Cerebellar cortex (tissue), 1 donor: ENCODE measurements around the gene FYB1.
"Not testable (repeated sequence)": the region's sequence is repeated elsewhere in the genome, so short reads cannot be mapped to it uniquely, and the experiment has no call there.

Experiments used
- DNase-seq: peaks from one replicate; pipeline ENCODE4 v3.0.0-alpha.2; 2015; ENCODE audit warnings: low spot score

The FYB1 gene

DNA sequence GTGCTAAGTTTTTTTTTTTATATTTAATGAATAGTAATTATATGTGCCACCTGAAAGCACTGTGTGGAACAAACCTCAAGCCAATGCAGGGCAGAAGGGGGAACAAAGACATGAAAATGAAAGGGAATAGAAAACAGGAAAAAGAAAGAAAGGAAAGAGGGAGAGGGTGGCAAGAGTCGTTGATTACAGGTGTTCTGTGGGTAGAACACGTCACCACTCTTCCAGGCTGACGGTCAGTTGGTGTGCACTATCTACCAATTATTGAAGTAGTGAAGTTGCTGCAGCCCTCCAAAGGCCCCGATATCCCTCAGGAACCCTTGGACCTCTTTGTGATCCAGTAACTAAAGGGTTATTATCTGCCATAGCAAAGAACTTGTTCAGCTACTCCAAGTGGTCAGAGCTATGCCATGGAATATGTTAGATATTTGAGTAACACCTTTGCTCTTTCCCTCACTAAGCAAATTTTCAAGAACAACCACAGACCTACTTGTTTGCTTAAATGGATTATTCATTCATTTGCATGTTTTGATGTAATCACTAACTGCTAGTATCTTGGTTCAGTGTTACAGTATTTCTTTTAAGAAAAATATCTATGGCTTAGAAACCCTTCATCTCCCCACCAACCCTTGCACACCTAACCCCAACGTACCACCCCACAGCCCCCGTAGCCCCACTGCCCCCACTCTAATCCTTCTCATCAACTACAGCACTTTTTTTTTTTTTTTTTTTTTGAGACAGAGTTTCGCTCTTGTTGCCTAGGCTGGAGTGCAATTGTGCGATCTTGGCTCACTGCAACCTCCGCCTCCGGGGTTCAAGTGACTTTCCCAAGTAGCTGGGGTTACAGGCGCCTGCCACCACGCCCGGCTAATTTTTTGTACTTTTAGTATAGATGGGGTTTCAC is 31.3 kb downstream of the FYB1 start:
- no peak for DNase-seq

DNA sequence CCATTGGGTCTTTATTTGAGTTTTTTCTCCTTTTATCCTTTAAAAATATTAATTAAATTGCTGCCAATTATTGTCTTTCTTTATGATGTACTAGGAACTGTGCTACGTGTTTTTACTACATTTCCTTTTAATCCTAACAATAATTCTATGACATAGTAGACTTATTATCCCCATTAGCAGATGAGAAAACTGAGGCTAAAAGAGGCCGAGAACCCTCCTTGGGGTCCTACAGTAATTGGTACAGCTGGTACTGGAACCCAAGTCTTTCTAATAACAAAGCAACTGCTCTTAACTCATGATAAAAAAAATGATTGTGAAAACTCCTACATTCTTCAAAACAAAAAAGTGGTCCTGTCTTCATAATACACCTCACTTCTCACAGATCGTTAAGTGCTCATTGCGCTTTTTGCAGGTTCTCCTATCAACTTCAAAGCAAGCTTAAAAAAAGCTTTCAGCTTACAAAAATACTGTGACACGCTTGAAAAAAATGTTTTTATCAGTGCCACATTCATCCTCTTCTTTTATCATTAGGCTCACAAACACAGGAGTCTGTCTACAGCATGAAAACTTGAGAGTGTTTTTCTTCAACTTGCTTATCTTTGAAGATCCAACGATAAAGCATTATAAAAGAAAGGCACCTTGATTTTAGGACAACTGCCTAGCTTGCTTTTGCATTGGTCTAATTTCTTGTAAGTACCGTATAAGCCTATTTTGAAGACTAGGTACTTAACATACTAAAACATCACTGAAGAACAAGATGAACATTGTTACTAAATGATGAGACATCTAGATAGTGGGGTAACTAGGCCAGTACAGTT is 32.4 kb downstream of the FYB1 start:
- DNase-seq, result no peak

DNA sequence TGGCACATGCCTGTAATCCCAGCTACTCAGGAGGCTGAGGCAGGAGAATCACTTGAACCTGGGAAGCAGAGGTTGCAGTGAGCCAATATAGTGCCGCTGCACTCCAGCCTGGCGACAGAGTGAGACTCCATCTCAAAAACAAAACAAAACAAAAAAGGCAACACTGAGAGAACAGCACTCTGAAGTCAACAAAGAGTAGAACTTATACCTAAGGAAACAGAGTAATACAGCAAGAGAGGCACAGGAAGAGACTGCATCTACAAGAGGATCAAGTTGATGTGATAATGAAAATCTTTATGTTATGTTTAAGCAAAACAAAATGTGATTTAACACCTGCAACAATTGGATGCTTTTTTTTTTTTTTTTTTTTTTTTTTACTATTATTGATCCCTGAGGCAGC is 33.1 kb downstream of the FYB1 start:
- DNase-seq, result no peak

DNA sequence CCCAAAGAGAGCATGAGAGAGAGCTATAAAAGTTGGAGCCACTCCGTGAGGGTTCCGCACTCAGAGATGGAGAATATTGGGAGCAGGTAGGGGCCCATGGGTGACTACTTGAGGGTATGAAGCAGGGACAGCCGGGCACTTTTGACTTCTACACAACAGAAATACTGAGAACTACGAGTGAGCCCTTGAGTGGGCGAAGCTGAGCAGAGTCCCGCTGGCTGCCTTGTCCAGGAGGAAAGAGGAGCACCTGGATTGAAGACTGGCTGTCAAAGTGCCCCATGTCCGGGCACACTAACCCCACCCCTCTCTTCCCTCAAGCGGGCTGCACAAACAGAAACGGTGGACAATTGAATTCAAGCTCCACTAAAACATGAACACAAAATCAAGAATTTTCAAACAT is 33.6 kb downstream of the FYB1 start:
- no peak for DNase-seq

DNA sequence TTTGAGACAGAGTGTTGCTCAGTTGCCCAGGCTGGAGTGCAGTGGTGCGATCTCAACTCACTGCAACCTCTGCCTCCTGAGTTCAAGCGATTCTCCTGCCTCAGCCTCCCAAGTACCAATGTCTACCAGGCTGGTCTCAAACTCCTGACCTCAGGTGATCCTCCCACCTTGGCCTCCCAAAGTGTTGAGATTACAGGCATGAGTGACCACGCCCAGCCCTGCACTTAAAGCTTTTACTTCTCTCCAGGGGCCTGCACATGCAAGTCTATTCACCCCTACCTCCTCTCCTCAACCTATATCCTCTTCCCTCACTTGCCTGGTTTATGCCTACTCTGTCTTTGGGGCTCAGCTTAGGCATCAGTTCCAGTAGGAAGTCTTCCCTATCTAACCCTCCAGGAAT is 39.8 kb downstream of the FYB1 start:
- DNase-seq, result not testable (repeated sequence)

DNA sequence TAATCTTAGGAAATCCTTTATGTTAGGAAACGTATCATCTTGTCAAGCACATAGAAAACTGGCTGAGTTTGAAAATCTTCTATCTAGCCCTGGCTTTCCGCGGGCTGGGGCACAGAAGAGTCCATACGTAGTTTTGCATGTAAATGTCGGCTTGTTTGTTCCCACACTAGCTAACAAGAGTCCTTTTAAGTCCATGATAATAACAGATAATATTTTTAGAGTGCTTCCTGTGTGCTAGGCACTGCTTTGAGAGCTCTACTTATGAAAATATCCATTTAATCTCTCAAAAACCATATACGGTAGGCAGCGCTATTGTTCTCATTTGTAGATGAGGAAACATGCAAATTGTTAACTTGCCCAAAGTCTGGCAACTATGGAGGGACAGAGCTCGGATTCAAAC is 40.5 kb downstream of the FYB1 start:
- no peak for DNase-seq

DNA sequence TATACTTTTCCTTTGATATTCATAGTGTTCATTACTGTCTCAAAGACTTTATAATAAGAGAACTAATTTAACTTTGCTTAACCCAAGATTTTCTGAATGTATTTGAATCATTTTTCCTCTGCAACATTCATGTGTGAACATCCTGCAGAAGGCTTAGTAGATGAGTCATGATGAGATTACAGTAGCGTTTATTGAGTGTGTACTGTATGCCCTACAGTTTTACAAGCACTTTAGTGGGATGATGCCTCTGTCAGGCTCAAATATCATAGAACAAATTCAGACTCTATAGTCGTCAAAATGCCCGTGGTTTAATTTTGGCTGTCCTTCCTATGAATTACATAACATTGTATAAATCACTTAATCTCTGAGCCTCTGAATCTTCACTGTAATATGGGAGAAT is 41.2 kb downstream of the FYB1 start:
- no peak for DNase-seq

DNA sequence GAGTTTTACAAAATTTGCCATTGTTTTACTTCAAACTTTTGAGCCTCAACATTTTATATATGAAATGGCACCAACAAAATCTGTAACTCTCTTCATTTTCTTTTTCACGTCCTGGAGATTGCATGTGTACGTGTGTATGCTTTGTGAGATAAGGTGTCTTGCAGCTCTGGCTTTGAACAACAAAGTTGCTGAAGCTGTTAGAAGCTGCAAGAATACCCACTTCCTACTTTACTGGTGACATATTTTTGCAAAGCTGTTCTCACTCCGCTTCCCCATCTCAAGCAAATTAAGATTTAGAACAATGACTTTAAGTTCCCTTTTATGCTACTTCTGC is 41.8 kb downstream of the FYB1 start:
- DNase-seq, result no peak

DNA sequence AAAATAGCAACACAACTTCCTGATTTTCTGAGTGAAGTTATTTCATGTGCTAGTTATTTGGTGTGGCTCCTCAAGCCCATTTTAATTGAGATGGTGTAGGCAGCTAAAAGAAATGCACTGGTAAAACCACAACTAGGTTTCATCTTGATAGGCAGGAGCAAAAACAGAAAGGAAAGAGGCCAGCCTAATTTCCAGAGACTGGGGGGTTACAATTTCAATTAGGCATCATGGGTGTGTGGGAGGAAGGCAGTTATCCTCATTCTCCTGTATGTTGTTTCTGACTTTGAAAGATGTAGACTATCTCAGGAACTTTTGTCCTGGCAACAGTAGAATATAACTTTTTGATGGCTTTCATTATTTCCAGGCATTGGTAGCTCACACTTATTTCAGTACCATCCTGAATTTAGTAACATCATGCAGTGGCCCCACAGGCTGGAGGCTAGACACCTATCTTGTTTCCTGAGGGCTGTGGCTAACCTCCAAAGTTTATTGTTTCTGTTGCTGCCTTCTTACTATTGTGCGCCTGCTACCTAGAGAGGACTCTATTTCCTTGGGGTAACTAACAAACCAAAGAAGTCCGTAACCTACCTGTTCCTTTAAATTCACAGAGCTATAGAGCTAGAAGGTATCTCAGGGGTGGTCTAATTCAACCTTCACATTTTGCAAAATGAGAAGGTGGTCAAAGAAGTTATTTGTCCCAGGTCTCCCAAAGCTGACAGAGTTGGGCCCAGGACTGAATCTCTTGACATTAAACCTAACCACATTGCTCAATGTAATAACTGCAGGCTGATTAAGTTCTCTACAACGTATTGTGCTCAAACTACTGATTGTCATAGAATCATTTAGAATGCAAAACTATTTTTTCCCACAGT is 42.4 kb downstream of the FYB1 start:
- no peak for DNase-seq

DNA sequence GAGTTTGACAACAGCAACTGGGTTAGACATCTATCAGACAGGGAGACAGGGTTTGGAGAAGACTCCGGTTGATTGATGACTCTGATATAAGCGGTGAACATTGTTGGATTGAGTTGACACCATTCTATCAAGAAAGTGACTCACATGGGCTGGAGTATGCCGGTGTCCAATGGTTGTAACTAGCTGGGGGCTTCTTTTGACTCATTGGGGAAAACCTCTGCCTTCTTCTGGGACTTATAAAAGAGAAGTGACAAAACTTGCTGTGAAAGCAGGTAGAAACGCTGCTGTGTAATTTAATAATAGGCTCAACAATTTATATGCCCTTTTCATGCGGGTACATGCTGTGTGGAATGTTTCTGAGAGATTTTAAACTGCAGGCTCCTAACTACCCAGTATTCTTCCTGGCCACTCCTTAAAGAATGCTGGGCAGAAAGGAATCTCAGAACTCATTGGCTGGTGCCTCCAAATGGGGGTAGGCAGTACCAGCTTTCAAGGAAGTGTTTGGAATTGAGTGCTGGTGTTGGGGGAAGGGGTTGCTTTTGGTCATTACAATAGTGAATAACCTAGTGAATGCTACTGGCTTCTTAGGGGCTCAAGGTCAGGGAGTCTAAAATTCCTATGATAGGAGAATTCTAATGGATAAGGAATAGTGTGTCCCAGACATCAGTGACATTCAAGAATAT is 43.9 kb downstream of the FYB1 start:
- no peak for DNase-seq

DNA sequence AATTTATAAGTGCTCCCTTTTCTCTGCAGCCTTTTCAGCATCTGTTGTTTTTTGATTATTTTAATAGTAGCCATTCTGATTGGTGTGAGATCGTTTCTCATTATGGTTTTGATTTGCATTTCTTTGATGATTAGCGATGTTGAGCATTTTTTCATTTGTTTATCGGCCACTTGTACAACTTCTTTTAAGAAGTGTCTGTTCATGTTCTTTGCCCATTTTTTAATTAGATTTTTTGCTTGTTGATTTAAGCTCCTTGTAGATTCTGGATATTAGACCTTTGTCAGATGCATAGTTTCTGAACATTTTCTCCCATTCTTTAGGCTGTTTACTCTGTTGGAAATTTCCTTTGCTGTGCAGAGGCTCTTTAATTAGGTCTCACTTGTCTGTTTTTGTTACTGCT is 46.3 kb downstream of the FYB1 start:
- no peak for DNase-seq

DNA sequence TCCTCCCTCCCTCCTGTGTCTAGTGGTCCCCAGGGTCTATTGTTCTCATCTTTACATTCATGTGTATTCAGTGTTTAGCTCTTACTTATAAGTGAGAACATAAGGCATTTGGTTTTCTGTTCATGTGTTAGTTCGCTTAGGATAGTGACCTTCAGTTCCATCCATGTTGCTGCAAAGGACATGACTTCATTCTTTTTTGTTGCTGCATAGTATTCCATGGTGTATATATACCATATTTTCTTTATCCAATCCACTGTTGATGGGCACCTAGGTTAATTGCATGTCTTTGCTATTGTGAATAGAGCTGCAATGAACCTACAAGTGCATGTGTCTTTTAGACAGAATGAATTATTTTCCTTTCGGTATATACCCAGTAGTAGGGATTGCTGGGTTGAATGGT is 46.8 kb downstream of the FYB1 start:
- no peak for DNase-seq

DNA sequence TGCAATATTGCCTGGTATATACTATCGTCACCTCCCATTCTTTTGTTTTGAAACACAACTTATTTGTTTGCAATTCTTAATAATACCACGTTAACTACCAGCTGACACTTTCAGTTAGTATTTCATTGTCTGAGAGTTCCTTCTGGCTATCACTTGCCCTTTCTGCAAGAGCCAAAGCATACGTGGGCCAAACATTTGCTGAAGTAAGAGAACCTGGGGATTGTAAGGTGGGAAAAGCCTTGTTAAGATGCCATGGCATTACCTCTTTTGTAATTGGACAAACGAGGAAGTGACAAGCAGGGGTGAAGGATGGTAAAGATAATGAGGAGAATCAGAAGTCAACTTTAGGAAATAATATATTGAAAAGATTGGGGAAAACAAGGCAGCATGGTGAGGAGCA is 47.7 kb downstream of the FYB1 start:
- no peak for DNase-seq

DNA sequence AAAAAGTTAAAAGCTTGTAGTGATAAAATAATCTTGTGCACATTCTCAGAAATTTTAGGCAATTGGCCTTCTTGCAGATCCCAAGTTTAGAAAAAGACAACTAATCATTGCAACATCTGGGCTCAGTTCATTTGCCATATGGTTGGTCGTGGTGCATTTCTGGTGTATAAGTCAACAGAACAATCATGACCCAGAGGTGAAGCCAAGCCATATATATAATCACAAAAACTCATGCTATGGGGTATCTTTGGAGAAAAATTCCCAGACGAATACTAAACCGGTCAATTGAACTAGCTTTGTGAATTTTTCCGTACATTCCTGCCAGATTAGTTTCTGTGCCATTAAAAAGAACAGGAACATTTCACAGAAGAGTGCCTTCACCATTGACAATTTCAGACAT is 50.3 kb downstream of the FYB1 start:
- DNase-seq, result no peak

DNA sequence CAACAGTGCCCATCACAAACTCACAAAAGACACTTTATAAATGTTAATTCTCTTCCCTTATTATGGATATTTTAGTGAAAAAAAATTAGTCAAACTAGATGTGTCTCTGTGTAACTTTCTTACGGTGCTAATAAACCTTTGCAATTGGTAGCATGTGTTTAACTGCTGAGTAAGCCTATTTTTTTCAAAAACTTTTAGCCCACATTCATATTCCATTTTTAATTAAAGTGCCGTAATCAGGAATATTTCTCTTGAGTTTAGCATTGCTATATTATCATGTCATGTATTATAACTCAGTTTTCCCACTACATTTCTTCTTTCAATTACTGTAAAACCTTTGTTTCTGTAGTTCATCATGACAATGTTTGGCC is 51.4 kb downstream of the FYB1 start:
- no peak for DNase-seq

DNA sequence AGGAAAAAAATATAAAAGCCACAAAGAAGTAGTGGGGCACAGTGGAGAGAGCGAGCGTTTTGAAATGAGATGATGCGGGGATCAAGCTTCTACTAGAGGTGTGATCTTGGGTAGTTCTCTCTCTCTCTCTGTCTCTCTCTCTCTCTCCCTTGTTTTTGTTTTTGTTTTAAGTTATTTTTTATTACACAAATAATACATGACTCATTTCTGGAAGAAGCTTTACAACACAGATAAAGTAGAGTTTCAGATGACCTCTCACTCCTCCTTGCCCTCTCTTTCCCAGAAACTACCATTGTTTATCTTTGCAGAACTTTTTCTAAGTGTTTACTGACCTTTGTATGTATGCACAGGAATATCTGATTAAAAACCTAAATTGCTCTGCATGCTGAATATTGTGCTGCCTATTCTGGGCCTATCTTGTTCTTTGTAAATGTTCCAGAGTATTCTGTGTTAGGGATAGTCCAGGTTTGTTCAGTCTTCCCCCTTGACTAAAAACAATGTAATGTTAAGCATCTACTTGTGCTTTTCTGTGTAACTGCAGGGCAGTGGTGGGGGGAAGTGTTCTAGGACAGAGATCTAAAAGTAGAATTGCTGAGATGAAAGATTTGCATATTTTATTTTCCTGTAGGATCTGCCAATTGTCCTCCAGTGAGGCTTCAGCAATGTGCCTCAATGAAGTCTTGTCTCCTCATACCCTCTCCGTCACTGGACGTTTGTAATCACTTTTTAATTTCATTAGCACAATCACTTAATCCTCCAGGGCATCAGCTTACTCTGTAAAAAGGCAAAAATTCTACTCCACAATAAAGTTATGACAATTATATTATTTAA is 52.0 kb downstream of the FYB1 start:
- no peak for DNase-seq

DNA sequence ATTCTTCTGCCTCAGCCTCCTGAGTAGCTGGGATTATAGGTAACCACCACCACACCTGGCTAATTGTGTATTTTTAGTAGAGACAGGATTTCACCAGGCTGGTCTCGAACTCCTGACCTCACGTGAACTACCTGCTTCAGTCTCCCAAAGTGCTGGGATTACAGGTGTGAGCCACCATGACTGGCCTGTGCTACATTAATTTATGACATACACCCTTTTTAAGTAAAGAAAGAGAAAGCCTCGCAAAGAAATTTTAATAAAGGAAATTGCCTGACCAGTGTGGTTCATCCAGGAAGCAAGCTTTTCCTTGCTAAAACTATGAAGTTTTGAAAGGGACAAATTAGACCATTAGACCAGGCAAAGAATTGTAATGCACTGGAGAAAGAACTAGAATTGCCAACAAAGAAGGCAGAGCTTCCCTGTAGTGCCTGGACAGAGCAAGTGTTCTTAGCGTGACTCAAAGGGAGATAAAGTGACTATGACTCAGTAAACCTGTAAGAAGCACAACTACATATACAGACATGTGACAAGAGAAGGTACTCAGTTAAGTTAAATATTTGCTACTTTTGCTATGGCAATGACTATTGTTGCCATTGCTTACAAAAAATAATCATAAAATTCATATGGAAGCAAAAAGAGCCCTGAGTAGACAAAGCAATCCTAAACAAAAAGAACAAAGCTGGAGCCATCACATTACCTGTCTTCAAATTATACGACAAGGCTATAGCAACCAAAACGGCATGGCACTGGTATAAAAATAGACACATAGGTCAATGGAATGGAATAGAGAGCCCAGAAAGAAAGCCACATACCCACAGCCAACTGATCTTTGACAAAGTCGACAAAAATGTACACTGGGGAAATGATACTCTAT is 54.6 kb downstream of the FYB1 start:
- no peak for DNase-seq

DNA sequence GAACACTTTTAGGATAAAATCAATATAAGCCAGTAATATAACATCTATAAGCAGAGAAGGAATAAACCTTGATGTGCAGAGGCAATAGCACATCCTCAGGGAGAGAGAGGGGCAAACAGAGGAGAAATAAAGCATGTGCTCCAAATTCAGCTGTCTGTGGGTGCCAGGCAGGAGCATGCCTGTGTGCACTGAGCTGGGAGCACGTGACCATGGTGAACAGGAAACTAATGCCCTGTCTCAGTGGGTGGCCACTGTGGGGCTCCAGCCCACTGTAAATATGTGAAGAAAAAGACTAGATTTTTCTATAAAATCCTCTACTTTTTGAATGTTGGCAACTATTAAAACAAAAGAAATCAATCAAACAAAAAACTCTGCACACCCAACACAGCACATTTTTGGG is 55.3 kb downstream of the FYB1 start:
- DNase-seq, result no peak

DNA sequence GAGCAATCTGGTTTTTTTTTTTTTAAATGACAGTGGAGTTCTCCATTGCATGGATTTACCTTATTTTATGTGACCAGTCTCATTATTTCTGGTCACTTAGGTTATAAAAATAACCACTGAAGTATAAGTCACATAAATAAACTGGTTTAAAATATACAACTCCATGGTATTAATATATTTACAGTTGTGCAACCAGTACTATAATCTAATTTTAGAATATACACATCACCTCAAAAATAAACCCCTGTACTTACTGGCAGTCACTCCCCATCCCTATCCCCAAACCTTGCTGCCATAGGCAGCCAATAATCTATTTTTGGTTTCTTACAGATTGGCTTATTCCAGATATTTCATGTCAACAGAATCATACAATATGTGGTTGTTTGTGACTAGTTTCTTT is 57.8 kb downstream of the FYB1 start:
- no peak for DNase-seq

DNA sequence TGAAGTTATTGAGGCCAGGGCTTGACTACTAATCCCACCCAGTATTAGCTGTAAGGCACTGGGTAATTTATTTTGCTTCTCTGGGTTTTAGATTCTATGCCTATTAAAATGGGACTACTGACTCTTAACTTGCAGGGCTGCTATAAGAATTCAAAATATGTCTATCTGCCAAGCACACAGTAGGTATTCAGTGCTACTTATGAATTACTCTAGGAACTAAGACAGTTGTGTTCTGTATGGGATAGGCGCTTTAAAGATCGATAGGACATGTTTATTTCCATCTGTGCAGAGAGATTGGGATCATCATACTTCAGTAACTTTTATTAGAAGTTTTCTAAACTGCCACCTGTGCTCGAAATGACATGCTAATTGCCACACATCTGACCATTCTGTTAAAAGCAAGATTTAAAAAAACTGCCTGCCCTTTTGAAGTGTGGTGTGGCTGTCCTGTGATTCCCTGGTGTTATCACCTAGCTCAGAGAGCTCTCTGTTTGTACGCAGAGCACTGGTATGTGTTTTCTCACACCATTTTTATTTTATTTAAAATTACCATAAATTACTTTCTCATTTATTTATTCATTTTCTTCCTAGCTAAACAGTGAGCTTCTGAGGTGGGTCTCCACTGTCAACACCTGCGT is 58.7 kb downstream of the FYB1 start:
- no peak for DNase-seq
